ENCODE results near the gene GABRD.

The GABRD gene

GRCh38 chr1:1997576-1997975, 21.6 kb upstream of the GABRD start:
- no peak for ATAC-seq
- no peak for TF ChIP-seq POU6F1 (CRISPR knock-in tag; IDR thresholded peaks at IDR 0.05; ENCODE audit: borderline replicate concordance, low read depth)
- TF ChIP-seq ZFP30 (CRISPR knock-in tag; IDR thresholded peaks at IDR 0.05), result no peak
- TF ChIP-seq RARB (CRISPR knock-in tag; IDR thresholded peaks at IDR 0.05), result no peak
- TF ChIP-seq CREB5 (CRISPR knock-in tag; IDR thresholded peaks at IDR 0.05; ENCODE audit: low read depth), result no peak
- TF ChIP-seq ZC3H10 (CRISPR knock-in tag; IDR thresholded peaks at IDR 0.05), result no peak
- no peak for TF ChIP-seq ZNF565 (CRISPR knock-in tag; conservative IDR thresholded peaks at IDR 0.05; ENCODE audit: low read depth)
- TF ChIP-seq TSHZ2 (CRISPR knock-in tag; IDR thresholded peaks at IDR 0.05), result no peak
- no peak for TF ChIP-seq ZNF70 (CRISPR knock-in tag; IDR thresholded peaks at IDR 0.05)
- TF ChIP-seq ZNF8 (CRISPR knock-in tag; IDR thresholded peaks at IDR 0.05), result no peak
- TF ChIP-seq CSDC2 (CRISPR knock-in tag; IDR thresholded peaks at IDR 0.05), result no peak
- TF ChIP-seq ESRRG (CRISPR knock-in tag; IDR thresholded peaks at IDR 0.05), result no peak
- no peak for TF ChIP-seq CSRNP3 (CRISPR knock-in tag; IDR thresholded peaks at IDR 0.05)

- ATAC-seq, result no peak
- TF ChIP-seq TSHZ2 (CRISPR knock-in tag; IDR thresholded peaks at IDR 0.05) (no peak), ZFP3 (CRISPR knock-in tag; IDR thresholded peaks at IDR 0.05) (no peak), TOX (CRISPR knock-in tag; IDR thresholded peaks at IDR 0.05; ENCODE audit: borderline replicate concordance) (no peak), CSDC2 (CRISPR knock-in tag; IDR thresholded peaks at IDR 0.05) (no peak), CREB5 (CRISPR knock-in tag; IDR thresholded peaks at IDR 0.05; ENCODE audit: low read depth) (no peak), TCF4 (CRISPR knock-in tag; IDR thresholded peaks at IDR 0.05; ENCODE audit: borderline replicate concordance) (no peak), PATZ1 (CRISPR knock-in tag; IDR thresholded peaks at IDR 0.05; ENCODE audit: borderline replicate concordance) (no peak), CSRNP3 (CRISPR knock-in tag; IDR thresholded peaks at IDR 0.05) (no peak), ZC3H10 (CRISPR knock-in tag; IDR thresholded peaks at IDR 0.05) (no peak), PPARA (CRISPR knock-in tag; IDR thresholded peaks at IDR 0.05; ENCODE audit: borderline replicate concordance) (no peak), ZNF565 (CRISPR knock-in tag; conservative IDR thresholded peaks at IDR 0.05; ENCODE audit: low read depth) (no peak)
Measured at GRCh38 chr1:2000432-2000831, 18.7 kb upstream of the GABRD start.
